Kidney epithelial cell (primary cell): Measurements from ENCODE around the gene PNMT. TPM values are rescaled to one million over a fixed set of nuclear protein-coding genes. Genes with fewer than 3 reads are reported as not detected.

Experiments used
- DNase-seq: peaks from one replicate; pipeline ENCODE4 v3.0.0-alpha.2; 2010; ENCODE audit warnings: low read depth
- H3K27me3 ChIP-seq: 2 replicates; pipeline ENCODE4 v1.6.0; 2011; ENCODE audit warnings: low read length; ENCODE audit not compliant: control insufficient read depth, insufficient read depth
- H3K36me3 ChIP-seq: 2 replicates; pipeline ENCODE4 v1.5.1; 2011; ENCODE audit warnings: low read length; ENCODE audit not compliant: control insufficient read depth, insufficient read depth
- H3K4me3 ChIP-seq: 2 replicates; pipeline ENCODE4 v1.5.1; 2011; ENCODE audit warnings: low read depth, mild to moderate bottlenecking, control low read depth, low read length
- CTCF ChIP-seq: IDR thresholded peaks from 2 replicates; pipeline ENCODE4 v1.5.1; 2011; ENCODE audit warnings: mild to moderate bottlenecking, moderate library complexity, low read length, control low read depth, inconsistent platforms; ENCODE audit not compliant: insufficient read depth, poor library complexity, severe bottlenecking
- total RNA-seq: library from RNA; depleted of rRNA; stranded (reverse); fragments of >200 nt; gene quantifications from 2 replicates; pipeline ENCODE4 v1.2.3, GENCODE V29; 2015

The PNMT gene
- total RNA-seq, 1 donor from 2014 or later, result not detected

GRCh38 chr17:39716879-39717536 is 48.8 kb downstream of the PNMT start:
- no peak for TF ChIP-seq CTCF
- DNase-seq, result no peak

GRCh38 chr17:39717660-39718059 is 49.4 kb downstream of the PNMT start:
- H3K27me3 ChIP-seq, result no peaks in the 10 kb centered on the region
- DNase-seq, result no peak
- no peak overlapping the region for H3K4me3 ChIP-seq
- H3K36me3 ChIP-seq, result peaks cover 3% of the 10 kb centered on the region
- TF ChIP-seq CTCF, result no peak

More at GRCh38 chr17:39716879-39717536, 48.8 kb downstream of the PNMT start:
- no peaks in the 10 kb centered on the region for H3K27me3 ChIP-seq
- H3K36me3 ChIP-seq, result peaks cover 3% of the 10 kb centered on the region
- H3K4me3 ChIP-seq, result no peak overlapping the region

GRCh38 chr17:39719563-39720355 is 51.5 kb downstream of the PNMT start:
- H3K27me3 ChIP-seq, result no peaks in the 10 kb centered on the region
- no peak overlapping the region for H3K4me3 ChIP-seq
- DNase-seq, result no peak
- peaks cover 3% of the 10 kb centered on the region for H3K36me3 ChIP-seq
- TF ChIP-seq CTCF, result no peak

Other genes starting within 250 kb of the PNMT start
- 36.7 and 39.9 TPM in 2 replicates for gene MED1, start 217.2 kb upstream of the PNMT start, total RNA-seq
- 34.2 and 38.7 TPM in 2 replicates for gene CDK12, start 207.0 kb upstream of the PNMT start, total RNA-seq
- gene NEUROD2, start 60.5 kb upstream of the PNMT start, total RNA-seq, result not detected in 2 replicates
- not detected in 2 replicates for gene PPP1R1B, start 41.5 kb upstream of the PNMT start, total RNA-seq
- gene STARD3, start 31.3 kb upstream of the PNMT start, total RNA-seq, result 52.6 and 82.4 TPM in 2 replicates
- 0.55 and 0.84 TPM in 2 replicates for gene TCAP, start 3.1 kb upstream of the PNMT start, total RNA-seq
- 12.5 and 12.8 TPM in 2 replicates for gene PGAP3, start 19.6 kb downstream of the PNMT start, total RNA-seq
- 44.1 and 47.2 TPM in 2 replicates for gene ERBB2, start 31.6 kb downstream of the PNMT start, total RNA-seq
- 83.7 and 97.0 TPM in 2 replicates for gene MIEN1, start 62.1 kb downstream of the PNMT start, total RNA-seq
- gene GRB7, start 69.5 kb downstream of the PNMT start, total RNA-seq, result 20.5 and 21.2 TPM in 2 replicates
- gene IKZF3, start 195.9 kb downstream of the PNMT start, total RNA-seq, result 0.17 and 0.89 TPM in 2 replicates
- not detected in 2 replicates for gene ZPBP2, start 199.7 kb downstream of the PNMT start, total RNA-seq